Spleen (tissue), 7 donors: ENCODE data around the gene TMCC3.

ENCODE experiments used
- POLR2A ChIP-seq, 3 donors: fragments of 450-650 bp; IDR thresholded peaks; one replicate each; pipeline ENCODE4 v1.5.1; 2017; ENCODE audit warnings: antibody characterized with exemption in 3 of 3, mild to moderate bottlenecking in 1 of 3
- POLR2AphosphoS5 ChIP-seq, 3 donors: sonication (generic); formaldehyde crosslinking; IDR thresholded peaks; one replicate each; pipeline ENCODE4 v1.5.1; 2017; ENCODE audit warnings: antibody characterized with exemption in 3 of 3
- TF ChIP-seq, protein P1 (sequence below), 11 experiments: fragments of 200-600 bp in 7 of 11; fragments of 450-650 bp in 4 of 11; sonication (generic) in 4 of 11; IDR thresholded peaks in 8 of 11; conservative IDR thresholded peaks in 3 of 11; 1 replicate in 7 of 11; 2 replicates in 4 of 11; pipeline versions ENCODE4 v1.4.0 to v1.8.0; 2016 to 2021; ENCODE audit warnings: antibody characterized with exemption in 11 of 11, inconsistent platforms in 4 of 11, mild to moderate bottlenecking in 1 of 11
- donor health status: DM: no; HTN: no; CAD: no; lungs with moderate emphysema.
- donor health status: DM: no; HTN: no; CAD: no.
- donor health status: DM: no; HTN: no; CAD: no.

DNA sequence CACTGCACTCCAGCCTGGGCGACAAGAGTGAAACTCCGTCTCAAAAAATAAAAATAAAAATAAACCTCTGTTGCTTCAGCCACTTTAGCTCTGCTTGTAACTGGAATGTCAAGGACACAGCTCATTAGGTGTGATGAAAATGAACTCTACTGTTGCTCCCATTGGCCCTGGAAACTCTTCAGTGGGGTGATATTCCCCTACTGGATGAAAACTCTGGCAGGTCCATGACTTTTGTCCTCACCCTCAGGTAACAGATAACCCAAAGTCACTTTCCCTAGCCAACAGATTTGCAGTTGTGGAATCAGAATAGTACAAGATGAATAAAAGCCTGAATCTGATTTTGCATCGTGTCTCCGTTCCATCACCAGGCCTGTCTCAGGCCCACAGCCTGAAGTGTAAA, 98.5 kb downstream of the TMCC3 start:
- TF ChIP-seq POLR2AphosphoS5 (IDR thresholded peaks at IDR 0.05): no peak
- no peak for TF ChIP-seq POLR2A (IDR thresholded peaks at IDR 0.05)
- TF ChIP-seq, protein P1, sequence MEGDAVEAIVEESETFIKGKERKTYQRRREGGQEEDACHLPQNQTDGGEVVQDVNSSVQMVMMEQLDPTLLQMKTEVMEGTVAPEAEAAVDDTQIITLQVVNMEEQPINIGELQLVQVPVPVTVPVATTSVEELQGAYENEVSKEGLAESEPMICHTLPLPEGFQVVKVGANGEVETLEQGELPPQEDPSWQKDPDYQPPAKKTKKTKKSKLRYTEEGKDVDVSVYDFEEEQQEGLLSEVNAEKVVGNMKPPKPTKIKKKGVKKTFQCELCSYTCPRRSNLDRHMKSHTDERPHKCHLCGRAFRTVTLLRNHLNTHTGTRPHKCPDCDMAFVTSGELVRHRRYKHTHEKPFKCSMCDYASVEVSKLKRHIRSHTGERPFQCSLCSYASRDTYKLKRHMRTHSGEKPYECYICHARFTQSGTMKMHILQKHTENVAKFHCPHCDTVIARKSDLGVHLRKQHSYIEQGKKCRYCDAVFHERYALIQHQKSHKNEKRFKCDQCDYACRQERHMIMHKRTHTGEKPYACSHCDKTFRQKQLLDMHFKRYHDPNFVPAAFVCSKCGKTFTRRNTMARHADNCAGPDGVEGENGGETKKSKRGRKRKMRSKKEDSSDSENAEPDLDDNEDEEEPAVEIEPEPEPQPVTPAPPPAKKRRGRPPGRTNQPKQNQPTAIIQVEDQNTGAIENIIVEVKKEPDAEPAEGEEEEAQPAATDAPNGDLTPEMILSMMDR (IDR thresholded peaks at IDR 0.05 in 8 of 11, conservative IDR thresholded peaks at IDR 0.05 in 3 of 11): no peak
